Renal pelvis (tissue), 12 donors: ENCODE data around the gene TMIE. TPM values are rescaled to one million over a fixed set of nuclear protein-coding genes. Genes with fewer than 3 reads are reported as not detected.

Experiments
- DNase-seq: peaks from one replicate; pipeline ENCODE4 v3.0.0-alpha.2; 2013
- long read RNA-seq, 16 experiments: transcript quantifications; one replicate each; lab custom pipeline, GENCODE V29; 2026
- polyA plus RNA-seq, 3 donors: library from polyadenylated mRNA; unstranded; fragments of 120-200 nt; gene quantifications; one replicate each; pipeline ENCODE4 v1.2.1, GENCODE V29; 2013; ENCODE audit not compliant: insufficient read length in 3 of 3

Gene TMIE, protein sequence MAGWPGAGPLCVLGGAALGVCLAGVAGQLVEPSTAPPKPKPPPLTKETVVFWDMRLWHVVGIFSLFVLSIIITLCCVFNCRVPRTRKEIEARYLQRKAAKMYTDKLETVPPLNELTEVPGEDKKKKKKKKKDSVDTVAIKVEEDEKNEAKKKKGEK
- 1 to 10 TPM in 1 of 3 donors, under 1 TPM in 2; 0.90 to 1.3 (median 0.95) TPM for polyA plus RNA-seq
- long read RNA-seq, donor 1, result 0 reads
- long read RNA-seq, donor 2, result 0 reads
- long read RNA-seq, donor 3, result 0 reads
- long read RNA-seq, donor 4, partial matches to known transcripts, result 0 of 1 reads
- long read RNA-seq, donor 4, other reads (novel, unspliced or antisense), result 0 of 1 reads
- long read RNA-seq, donor 5, result 0 reads
- long read RNA-seq, donor 6, result 0 reads
- long read RNA-seq, donor 7, result 0 reads
- long read RNA-seq, donor 8, result 0 reads
- long read RNA-seq, donor 9, result 0 reads
- long read RNA-seq, donor 10, partial matches to known transcripts, result 0 of 1 reads
- long read RNA-seq, donor 10, other reads (novel, unspliced or antisense), result 0 of 1 reads
- long read RNA-seq, donor 11, result 0 reads
- long read RNA-seq, donor 12, result 0 reads
- long read RNA-seq, donor 13, result 0 reads
- long read RNA-seq, donor 14, result 0 reads
- long read RNA-seq, donor 15, partial matches to known transcripts, result 0 of 3 reads
- long read RNA-seq, donor 15, other reads (novel, unspliced or antisense), result 0 of 3 reads
- long read RNA-seq, donor 16, result 0 reads

- DNase-seq, result no peak
These were observed at the start of gene TMIE for GRCh38 chr3:46701181-46701939. Gene TMIE, plus strand, starts transcription at chr3:46701392. Its CDS starts 96 bp downstream, at chr3:46701488.

DNA sequence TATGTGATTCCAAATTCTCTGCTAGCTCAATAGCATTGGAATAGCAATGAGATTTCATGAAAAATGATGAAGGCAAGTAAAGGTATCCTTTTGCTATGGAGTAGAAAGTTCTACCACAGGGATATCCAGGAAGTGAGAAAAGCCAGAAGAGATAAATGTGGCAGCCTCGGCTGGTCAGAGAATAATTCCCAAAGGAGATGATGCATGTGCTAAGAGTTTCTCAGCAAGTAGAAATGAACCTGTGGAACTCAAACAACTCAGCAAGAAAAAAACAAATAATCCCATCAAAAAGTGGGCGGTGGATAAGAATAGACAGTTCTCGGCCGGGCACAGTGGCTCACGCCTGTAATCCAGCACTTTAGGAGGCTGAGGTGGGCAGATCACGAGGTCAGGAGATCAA is 45.9 kb upstream of the TMIE start:
- no peak for DNase-seq

- DNase-seq, result no peak
These were observed 44.2 kb upstream of the TMIE start for GRCh38 chr3:46656778-46657556.

GRCh38 chr3:46659285-46659684 is 41.9 kb upstream of the TMIE start:
- DNase-seq, result no peak

DNA sequence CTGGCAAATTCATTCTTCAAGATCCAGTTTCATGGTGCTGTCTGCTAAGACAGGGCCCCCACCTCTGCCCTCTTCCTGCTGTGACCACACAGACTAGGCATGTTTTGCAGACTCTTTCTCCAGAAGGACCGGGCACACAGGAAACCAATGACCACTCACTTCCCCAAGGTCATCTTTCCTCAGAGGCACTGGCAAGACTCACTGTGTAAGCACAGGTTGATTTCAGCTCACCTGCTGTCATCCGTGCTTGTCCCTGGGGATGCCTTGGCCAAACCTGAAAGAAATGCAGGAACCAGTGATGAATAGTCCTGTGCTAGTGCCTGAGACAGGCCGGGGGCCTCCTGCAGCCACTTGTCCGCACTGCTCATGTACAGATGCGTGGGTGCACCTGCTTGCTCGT is 41.2 kb upstream of the TMIE start:
- DNase-seq, result no peak

DNA sequence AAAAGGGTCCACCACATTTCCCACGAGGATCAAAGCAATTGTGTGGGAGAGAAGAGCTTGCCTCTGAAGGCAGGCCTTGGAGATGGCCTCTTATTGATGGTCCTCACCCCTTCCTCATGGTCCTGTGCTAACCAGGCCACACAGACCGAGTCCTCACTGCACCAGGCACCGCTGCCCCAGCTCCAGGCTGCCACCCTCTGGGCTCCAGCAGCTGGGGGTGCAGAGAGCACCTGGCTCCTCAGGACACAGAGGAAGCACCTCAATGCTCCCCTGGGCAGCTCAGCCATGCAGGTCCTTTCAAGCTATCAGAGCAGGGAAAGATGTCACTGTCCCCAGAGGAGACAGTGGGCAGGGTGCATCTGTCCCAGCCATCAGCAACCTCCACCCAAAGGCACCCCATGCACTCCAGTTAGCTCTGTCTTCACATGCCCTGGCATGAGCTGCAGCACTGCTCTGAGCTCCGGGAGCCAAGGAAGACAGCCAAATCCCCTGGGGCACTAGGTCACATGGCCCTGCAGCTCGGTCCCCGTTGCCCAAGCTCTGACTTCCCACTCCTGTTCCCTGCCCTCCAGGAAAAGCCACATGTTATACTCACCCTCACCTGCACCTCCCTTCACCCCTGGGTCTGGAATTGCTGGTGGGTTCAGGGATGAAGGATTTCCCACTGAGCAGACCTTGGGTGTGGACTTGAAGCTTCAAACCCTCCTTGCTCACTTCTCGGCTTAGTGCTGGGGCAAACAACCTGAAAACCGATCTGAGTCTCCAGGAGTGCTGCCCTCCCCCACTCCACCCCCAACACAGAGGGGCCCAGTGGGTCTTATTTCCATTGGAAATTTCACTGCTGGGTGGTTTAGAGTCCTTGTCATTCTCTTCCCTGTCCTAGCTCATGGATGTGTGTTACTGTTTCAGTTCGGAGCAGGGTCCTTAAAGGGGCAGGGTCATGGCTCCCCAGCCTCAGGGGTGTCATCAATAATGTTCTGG is 40.4 kb upstream of the TMIE start:
- no peak for DNase-seq

GRCh38 chr3:46661776-46662766 is 39.1 kb upstream of the TMIE start:
- no peak for DNase-seq

DNA sequence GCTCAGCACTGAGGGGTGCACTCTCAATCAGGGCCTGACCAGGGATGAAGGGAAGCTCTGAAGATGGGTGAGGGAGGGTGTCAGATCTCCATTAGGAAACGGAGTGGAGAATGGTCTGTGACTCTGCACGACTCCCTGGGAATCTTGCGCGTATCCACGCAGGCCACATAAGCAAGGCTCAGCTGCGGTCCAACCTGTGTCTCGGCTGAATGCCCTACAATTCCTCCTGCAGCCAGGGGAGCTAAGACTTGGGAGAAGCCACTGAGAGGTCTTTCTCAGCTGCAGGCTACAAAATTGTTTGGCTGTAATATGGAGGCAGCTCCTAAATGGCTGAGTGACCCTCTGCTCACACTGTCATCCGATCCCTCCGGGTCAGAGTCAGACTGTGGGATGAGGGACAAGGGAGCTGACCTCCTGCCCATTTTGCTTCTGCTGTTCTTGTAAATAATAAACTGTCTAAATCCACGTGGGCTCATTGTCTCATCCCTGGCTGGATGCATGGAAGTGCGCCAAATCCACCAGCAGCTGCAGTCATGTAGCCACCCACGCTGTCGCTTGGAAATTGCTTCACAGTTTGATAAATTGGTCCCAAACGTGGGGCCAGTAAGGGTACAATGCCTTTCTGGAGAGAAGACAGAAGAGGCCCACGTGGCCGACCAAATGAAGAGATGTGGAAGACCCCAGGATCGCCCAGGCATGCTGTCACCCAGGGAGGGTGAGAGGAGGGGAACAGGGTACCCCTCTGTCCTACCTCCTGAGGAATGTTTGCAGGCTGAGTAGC is 38.2 kb upstream of the TMIE start:
- peak; percentile 78 for DNase-seq

GRCh38 chr3:46663591-46664135 is 37.5 kb upstream of the TMIE start:
- DNase-seq, result peak; percentile 46

- no peak for DNase-seq
These were observed 36.8 kb upstream of the TMIE start for GRCh38 chr3:46664188-46664970.

DNA sequence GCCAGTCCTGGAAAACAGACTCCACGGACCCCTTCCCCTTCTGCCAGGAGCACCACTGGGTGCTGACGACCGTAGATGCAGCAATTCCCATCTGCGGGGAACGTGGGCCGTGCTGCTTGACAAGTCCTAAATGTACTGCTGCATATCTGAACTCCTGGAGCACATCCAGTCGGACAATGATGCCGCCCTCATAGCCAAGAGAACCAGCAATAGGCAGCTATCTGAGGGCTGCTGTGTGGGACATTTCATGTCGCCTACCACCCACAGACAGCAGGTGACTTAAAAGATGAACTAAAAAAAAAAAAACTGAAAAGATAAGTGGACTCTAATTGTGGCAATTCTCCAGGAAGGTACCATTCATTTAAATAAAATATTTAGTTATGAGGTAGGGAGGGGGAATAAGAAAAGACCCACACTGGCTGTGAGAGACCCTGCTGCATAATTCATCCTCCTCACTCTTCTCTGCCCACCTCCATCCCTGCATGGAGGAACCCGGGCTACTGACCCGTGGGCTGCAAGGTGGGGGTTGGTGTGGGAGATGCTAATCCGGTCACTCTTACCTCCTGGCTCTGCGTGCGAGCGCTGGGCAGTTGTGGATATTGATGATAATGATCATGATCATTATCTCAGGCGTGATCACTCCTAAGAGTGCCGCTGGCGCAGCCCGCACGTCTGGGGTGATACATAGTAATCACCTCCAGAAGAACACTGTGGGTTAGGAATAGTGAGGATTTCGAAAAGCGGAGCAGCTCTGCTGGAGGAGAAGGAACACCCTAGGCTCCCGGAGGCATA is 36.0 kb upstream of the TMIE start:
- no peak for DNase-seq

DNA sequence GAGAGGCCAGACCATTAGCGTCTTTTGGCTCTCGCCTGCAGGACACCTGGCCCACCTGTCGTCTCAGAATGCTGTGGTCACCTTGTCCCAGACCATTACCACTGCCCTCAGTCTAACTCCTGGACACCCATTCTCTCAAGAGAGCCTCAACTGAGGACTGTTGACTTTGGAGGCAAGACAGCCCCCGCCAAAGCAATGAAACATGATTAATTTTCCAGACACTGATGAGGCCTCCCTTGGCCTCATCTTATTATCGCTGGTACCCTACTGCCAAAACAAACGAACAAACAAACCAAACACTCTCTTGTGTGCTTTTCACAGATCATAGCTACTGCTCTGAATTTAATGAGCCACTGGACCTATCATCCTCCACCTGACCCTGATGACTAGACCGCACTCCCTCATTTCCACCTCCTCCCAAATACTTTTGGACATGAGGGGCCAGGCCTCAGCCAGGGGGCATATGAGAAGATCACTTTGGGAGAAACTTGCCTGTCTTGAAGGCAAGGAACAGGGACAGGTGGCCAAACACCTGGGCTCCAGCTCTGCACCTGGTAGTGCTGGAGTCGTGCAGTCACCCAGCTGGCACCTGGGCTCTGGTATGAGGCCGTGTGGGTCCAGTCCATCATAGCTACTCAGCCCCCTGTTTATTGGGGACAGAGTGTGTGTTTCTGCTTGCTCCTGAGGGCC is 35.3 kb upstream of the TMIE start:
- no peak for DNase-seq

DNA sequence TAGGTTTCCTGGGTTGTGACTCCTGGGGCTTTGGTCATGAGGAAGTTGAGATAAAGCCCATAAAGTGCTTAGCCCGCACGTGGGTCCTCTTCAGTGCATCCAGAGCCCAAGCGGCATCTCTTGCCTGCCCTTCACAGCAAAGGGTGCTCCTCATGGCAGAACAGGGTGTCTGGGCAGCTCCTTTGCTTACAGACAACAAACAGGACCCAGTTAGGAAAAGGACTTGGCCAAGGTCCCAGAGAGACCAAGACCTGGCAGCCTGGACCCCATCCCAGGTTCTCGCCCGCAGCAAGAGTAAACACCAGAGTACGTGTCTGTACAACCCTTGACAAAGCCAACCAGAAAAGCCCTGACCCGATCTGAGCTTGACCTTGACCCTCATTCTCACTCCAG is 34.7 kb upstream of the TMIE start:
- DNase-seq, result no peak

GRCh38 chr3:46667061-46667621 is 34.1 kb upstream of the TMIE start:
- DNase-seq, result no peak

- DNase-seq, result no peak
These were observed 33.5 kb upstream of the TMIE start for GRCh38 chr3:46667657-46668056.
